HepG2 (cell line): ENCODE results near the gene SIK3.

ENCODE experiments used
- KAT7 ChIP-seq: IDR thresholded peaks from 2 replicates; pipeline ENCODE4 v1.6.1; 2018; ENCODE audit warnings: borderline replicate concordance, missing compliant biosample characterization
- PBX3 ChIP-seq: sonication (generic); formaldehyde crosslinking; IDR thresholded peaks from 2 replicates; pipeline ENCODE4 v1.8.1; 2023; ENCODE audit warnings: missing genetic modification reagents, inconsistent platforms, borderline replicate concordance
- REPIN1 ChIP-seq: sonication (generic); formaldehyde crosslinking; IDR thresholded peaks from 2 replicates; pipeline ENCODE4 v1.8.0; 2022; ENCODE audit warnings: missing genetic modification reagents, low read depth, mild to moderate bottlenecking, borderline replicate concordance

- no peak for TF ChIP-seq REPIN1
- no peak for TF ChIP-seq KAT7 (CRISPR knock-in tag)
- no peak for TF ChIP-seq PBX3 (CRISPR knock-in tag)
Measured at GRCh38 chr11:116890193-116890592, 208.0 kb downstream of the SIK3 start.
